HTERT RPE-1 (cell line): ENCODE data around the gene MAP1B.

Experiments used
- in situ Hi-C: fragments of 300-500 bp; cut with MboI; formaldehyde crosslinking; loops from 4 replicates; pipeline ENCODE4 v1.14.3; 2020; ENCODE audit warnings: low sequenced_read_pairs

MAP1B gene

GRCh38 chr5:72244862-72245371 lies 137.6 kb downstream of the MAP1B start:
- in situ Hi-C loops = no loop called here

GRCh38 chr5:72245546-72245945 lies 138.3 kb downstream of the MAP1B start:
- in situ Hi-C loops = no loop called here

GRCh38 chr5:72245951-72246532 lies 138.8 kb downstream of the MAP1B start:
- in situ Hi-C loops = no loop called here

GRCh38 chr5:72246954-72247442 lies 139.7 kb downstream of the MAP1B start:
- in situ Hi-C loops = no loop called here

GRCh38 chr5:72248410-72248981 lies 141.2 kb downstream of the MAP1B start:
- in situ Hi-C loops = no loop called here

- in situ Hi-C loops = no loop called here
Observed at GRCh38 chr5:72251386-72251785, 144.1 kb downstream of the MAP1B start.

GRCh38 chr5:72252008-72252407 lies 144.7 kb downstream of the MAP1B start:
- in situ Hi-C loops = no loop called here

- in situ Hi-C loops = no loop called here
Observed at GRCh38 chr5:72252574-72253155, 145.4 kb downstream of the MAP1B start.

- in situ Hi-C loops = no loop called here
Observed at GRCh38 chr5:72255237-72255636, 148.0 kb downstream of the MAP1B start.

GRCh38 chr5:72255670-72256069 lies 148.4 kb downstream of the MAP1B start:
- in situ Hi-C loops = no loop called here

- in situ Hi-C loops = no loop called here
Observed at GRCh38 chr5:72256536-72256935, 149.3 kb downstream of the MAP1B start.
